ENCODE measurements around the gene UBE2J2. TPM values are rescaled to one million over a fixed set of nuclear protein-coding genes. Genes with fewer than 3 reads are reported as not detected.
A peak's percentile ranks its signal among the peaks of the same experiment; 100 is the strongest.

The UBE2J2 gene
- total RNA-seq, 3 donors from 2014 or later (not counting 1 experiment from before 2014, with no cell fraction given): 66.0 to 84.2 (median 78.1) TPM

DNA sequence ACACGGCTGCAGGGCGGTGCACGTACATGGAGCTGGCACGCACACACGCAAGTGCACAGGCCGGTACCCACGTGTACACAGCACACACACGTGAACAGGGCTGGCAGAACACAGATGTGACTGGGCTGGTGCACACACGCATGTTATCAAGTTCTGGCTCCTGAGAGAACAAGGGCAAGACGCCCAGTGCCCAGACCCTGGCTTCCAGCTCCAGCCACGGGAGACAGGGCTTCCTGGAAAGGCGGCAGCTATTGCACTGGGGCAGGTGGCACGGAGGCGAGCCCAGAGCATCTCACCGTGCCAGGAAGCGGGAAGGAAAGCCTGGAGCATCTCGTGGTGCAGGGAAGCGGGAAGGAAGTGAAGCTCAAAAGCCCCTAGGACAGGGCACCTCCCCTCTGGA lies 47.7 kb downstream of the UBE2J2 start:
- Mint-ChIP-seq H3K27ac (peak overlapping the region in 1 of 2 donors; percentile 29), H3K27me3 (ENCODE audit: low read depth in 2 of 2) (no peaks in the 10 kb centered on the region), H3K36me3 (no peaks in the 10 kb centered on the region), H3K9me3 (no peaks in the 10 kb centered on the region), H3K4me1 (peaks cover 33 to 51% of the 10 kb centered on the region in 2 donors), H3K4me3 (no peak overlapping the region)
- no peak for TF ChIP-seq CTCF (IDR thresholded peaks at IDR 0.05)
- 92% methylated on average over 18 of the region's 18 CpGs for WGBS (ENCODE audit: insufficient coverage)
- H3K36me3 ChIP-seq (ENCODE audit: control insufficient read depth, insufficient read depth, low read length): peaks cover 65% of the 10 kb centered on the region
- H3K4me3 ChIP-seq (ENCODE audit: low read length): no peak overlapping the region
- intact Hi-C loops (cut with micrococcal nuclease): no loop called here
- H3K27me3 ChIP-seq (ENCODE audit: control insufficient read depth, insufficient read depth, low read length): no peaks in the 10 kb centered on the region
- no peak overlapping the region for H3K27ac ChIP-seq (ENCODE audit: low read length)
- no peaks in the 10 kb centered on the region for H3K9me3 ChIP-seq (ENCODE audit: control insufficient read depth, insufficient read depth, low read length)
- H3K4me1 ChIP-seq (ENCODE audit: control insufficient read depth, insufficient read depth, low read length): peaks cover 61% of the 10 kb centered on the region
- ATAC-seq (no peak), DNase-seq (no peak)

DNA sequence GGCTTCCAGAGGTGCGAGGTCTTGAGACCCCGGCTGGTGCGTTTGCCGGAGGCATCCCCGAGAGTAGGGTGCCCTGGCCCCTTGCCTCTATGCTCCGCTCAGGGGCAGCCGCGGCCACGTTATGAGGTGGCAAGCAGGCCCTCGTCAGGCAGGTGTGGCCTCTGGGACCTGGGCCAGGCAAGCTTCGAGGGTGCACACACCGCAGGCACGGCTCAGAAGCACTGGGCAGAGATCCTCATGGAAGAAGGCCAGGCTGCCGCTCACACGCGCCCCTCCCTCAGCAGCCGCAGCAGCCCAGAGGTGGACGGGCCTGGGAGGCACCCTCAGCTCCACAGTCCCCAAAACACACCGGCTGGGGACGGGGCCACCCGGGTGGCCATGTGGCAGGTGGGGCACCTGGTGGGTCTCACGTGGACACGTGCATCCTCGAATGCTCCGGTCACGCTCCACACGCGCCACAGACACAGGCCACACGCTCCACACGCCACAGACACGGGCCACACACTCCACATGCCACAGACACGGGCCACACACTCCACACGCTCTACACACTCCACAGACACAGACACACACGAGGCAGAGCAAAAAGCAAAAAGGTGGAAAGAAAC lies 48.3 kb downstream of the UBE2J2 start:
- DNase-seq (no peak), ATAC-seq (no peak)
- H3K27me3 Mint-ChIP-seq (ENCODE audit: low read depth in 2 of 2): no peaks in the 10 kb centered on the region
- peak overlapping the region in 1 of 2 donors; percentile 29 for H3K27ac Mint-ChIP-seq
- H3K36me3 Mint-ChIP-seq: no peaks in the 10 kb centered on the region
- no peaks in the 10 kb centered on the region for H3K9me3 ChIP-seq (ENCODE audit: control insufficient read depth, insufficient read depth, low read length)
- H3K27me3 ChIP-seq (ENCODE audit: control insufficient read depth, insufficient read depth, low read length): no peaks in the 10 kb centered on the region
- no peak for TF ChIP-seq CTCF (IDR thresholded peaks at IDR 0.05)
- WGBS (ENCODE audit: insufficient coverage): 95% methylated on average over 34 of the region's 34 CpGs
- peaks cover 61% of the 10 kb centered on the region for H3K4me1 ChIP-seq (ENCODE audit: control insufficient read depth, insufficient read depth, low read length)
- peaks cover 28 to 51% of the 10 kb centered on the region in 2 donors for H3K4me1 Mint-ChIP-seq
- peaks cover 70% of the 10 kb centered on the region for H3K36me3 ChIP-seq (ENCODE audit: control insufficient read depth, insufficient read depth, low read length)
- no peaks in the 10 kb centered on the region for H3K9me3 Mint-ChIP-seq
- H3K4me3 Mint-ChIP-seq: no peak overlapping the region
- intact Hi-C loops (cut with micrococcal nuclease): no loop called here
- H3K27ac ChIP-seq (ENCODE audit: low read length): no peak overlapping the region
- no peak overlapping the region for H3K4me3 ChIP-seq (ENCODE audit: low read length)

GRCh38 chr1:1223891-1224290 lies 49.8 kb downstream of the UBE2J2 start:
- no peaks in the 10 kb centered on the region for H3K9me3 Mint-ChIP-seq
- intact Hi-C loops (cut with micrococcal nuclease): loop anchor here (2.0 kb wide), 1 partner anchor 15 kb away; no protein-coding TSS in a partner anchor
- Histone ChIP-seq H3K4me1 (ENCODE audit: control insufficient read depth, insufficient read depth, low read length) (peaks cover 61% of the 10 kb centered on the region), H3K27me3 (ENCODE audit: control insufficient read depth, insufficient read depth, low read length) (no peaks in the 10 kb centered on the region), H3K27ac (ENCODE audit: low read length) (no peak overlapping the region), H3K36me3 (ENCODE audit: control insufficient read depth, insufficient read depth, low read length) (peaks cover 74% of the 10 kb centered on the region), H3K4me3 (ENCODE audit: low read length) (no peak overlapping the region), H3K9me3 (ENCODE audit: control insufficient read depth, insufficient read depth, low read length) (no peaks in the 10 kb centered on the region)
- peak overlapping the region; percentile 6 to 46 for H3K27ac Mint-ChIP-seq
- 93% methylated on average over 21 of the region's 21 CpGs for WGBS (ENCODE audit: insufficient coverage)
- DNase-seq (no peak), ATAC-seq (no peak)
- H3K27me3 Mint-ChIP-seq (ENCODE audit: low read depth in 2 of 2): no peaks in the 10 kb centered on the region
- H3K4me1 Mint-ChIP-seq: peaks cover 18 to 53% of the 10 kb centered on the region in 2 donors
- no peaks in the 10 kb centered on the region for H3K36me3 Mint-ChIP-seq
- no peak for TF ChIP-seq CTCF (IDR thresholded peaks at IDR 0.05)
- peak overlapping the region; percentile 40 for H3K4me3 Mint-ChIP-seq

DNA sequence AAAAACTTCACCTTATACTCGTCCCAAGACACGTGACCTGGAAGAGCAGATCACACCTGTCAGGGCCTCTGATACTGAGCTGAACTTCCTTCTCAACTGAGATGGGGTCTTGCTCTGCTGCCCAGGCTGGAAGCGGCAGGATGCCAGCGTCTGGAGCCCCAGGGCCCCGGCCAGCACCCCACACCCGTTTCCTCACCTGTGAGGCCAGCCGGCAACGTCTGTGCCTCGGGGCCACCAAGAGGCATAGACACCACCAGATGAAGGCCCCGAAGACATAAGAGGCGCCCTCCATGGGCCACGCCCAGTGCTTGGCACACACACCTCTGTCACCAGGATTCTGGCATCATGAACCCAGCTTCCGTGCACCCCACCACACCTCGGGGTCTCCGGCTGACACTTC lies 50.3 kb downstream of the UBE2J2 start:
- no peak for TF ChIP-seq CTCF (IDR thresholded peaks at IDR 0.05)
- peaks cover 75% of the 10 kb centered on the region for H3K36me3 ChIP-seq (ENCODE audit: control insufficient read depth, insufficient read depth, low read length)

More for the DNA sequence above, 50.3 kb downstream of the UBE2J2 start:
- Histone ChIP-seq H3K9me3 (ENCODE audit: control insufficient read depth, insufficient read depth, low read length) (no peaks in the 10 kb centered on the region), H3K27ac (ENCODE audit: low read length) (no peak overlapping the region), H3K4me3 (ENCODE audit: low read length) (no peak overlapping the region), H3K4me1 (ENCODE audit: control insufficient read depth, insufficient read depth, low read length) (peaks cover 61% of the 10 kb centered on the region), H3K27me3 (ENCODE audit: control insufficient read depth, insufficient read depth, low read length) (no peaks in the 10 kb centered on the region)
- 98% methylated on average over 15 of the region's 15 CpGs for WGBS (ENCODE audit: insufficient coverage)
- Mint-ChIP-seq H3K27ac (peak overlapping the region; percentile 98 to 99), H3K36me3 (no peaks in the 10 kb centered on the region), H3K27me3 (ENCODE audit: low read depth in 2 of 2) (no peaks in the 10 kb centered on the region), H3K4me3 (peak overlapping the region; percentile 85), H3K4me1 (peaks cover 18 to 55% of the 10 kb centered on the region in 2 donors), H3K9me3 (no peaks in the 10 kb centered on the region)
- ATAC-seq (no peak), DNase-seq (no peak)
- intact Hi-C loops (cut with micrococcal nuclease): loop anchor here (2.0 kb wide), 1 partner anchor 15 kb away; no protein-coding TSS in a partner anchor

Data from natural killer cell (primary cell).